Tibial nerve (tissue), 4 donors: ENCODE measurements around the gene ELP4.

Experiments
- CTCF ChIP-seq, 5 experiments: fragments of 200-600 bp in 3 of 5; fragments of 450-650 bp in 2 of 5; sonication (generic) in 3 of 5; IDR thresholded peaks; one replicate each; pipeline ENCODE4 v1.5.1; 2016 to 2019; ENCODE audit warnings: antibody characterized with exemption in 5 of 5, mild to moderate bottlenecking in 3 of 5, moderate library complexity in 2 of 5
- EP300 ChIP-seq, 2 donors: sonication (generic); formaldehyde crosslinking; IDR thresholded peaks; one replicate each; pipeline ENCODE4 v1.6.1; 2017; ENCODE audit warnings: antibody characterized with exemption in 2 of 2, mild to moderate bottlenecking in 1 of 2
- POLR2A ChIP-seq, 2 donors: fragments of 450-650 bp; IDR thresholded peaks; one replicate each; pipeline ENCODE4 v1.6.1; 2017; ENCODE audit warnings: antibody characterized with exemption in 2 of 2, mild to moderate bottlenecking in 2 of 2, moderate library complexity in 2 of 2

GRCh38 chr11:31512117-31512516 lies 2.5 kb downstream of the ELP4 start:
- TF ChIP-seq CTCF (IDR thresholded peaks at IDR 0.05) (no peak), EP300 (IDR thresholded peaks at IDR 0.05) (no peak), POLR2A (IDR thresholded peaks at IDR 0.05) (no peak)
